GM21528 (cell line): Measurements from ENCODE around the gene FNBP1.
"Not testable (repeated sequence)": the region's sequence is repeated elsewhere in the genome, so short reads cannot be mapped to it uniquely, and the experiment has no call there.

Source experiments
- ATAC-seq: cut with Tn5 transposase; IDR thresholded peaks from one replicate; pipeline ENCODE4 v1.9.1; 2021; ENCODE audit warnings: mild to moderate bottlenecking, moderate library complexity; ENCODE audit not compliant: unreplicated experiment, low FRiP score

Gene FNBP1

GRCh38 chr9:130023994-130024596, 18.9 kb downstream of the FNBP1 start:
- ATAC-seq: no peak

GRCh38 chr9:130023144-130023787, 19.7 kb downstream of the FNBP1 start:
- no peak for ATAC-seq

- ATAC-seq: no peak
Observed at GRCh38 chr9:130022566-130023143, 20.3 kb downstream of the FNBP1 start.

GRCh38 chr9:130021842-130022241, 21.1 kb downstream of the FNBP1 start:
- not testable (repeated sequence) for ATAC-seq

- ATAC-seq: no peak
Observed at GRCh38 chr9:130021123-130021522, 21.9 kb downstream of the FNBP1 start.

DNA sequence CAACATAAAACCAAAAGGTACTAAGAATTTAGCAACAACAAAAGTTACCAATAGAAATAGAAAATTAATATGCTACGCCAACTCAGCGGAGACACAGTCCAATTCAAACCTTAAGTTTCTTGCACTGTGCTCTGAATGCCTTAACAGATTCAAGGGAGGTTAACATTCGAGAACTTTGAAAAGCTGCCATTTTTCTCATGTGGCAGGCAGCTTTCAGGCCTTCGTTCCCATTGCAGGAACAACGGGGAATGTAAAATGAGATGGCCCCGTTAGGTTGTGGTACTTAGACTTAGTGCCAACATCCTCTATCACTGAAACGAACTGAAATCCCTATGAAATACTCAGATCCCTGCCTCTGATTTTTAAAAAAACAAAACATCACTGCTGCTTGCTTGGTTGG, 22.4 kb downstream of the FNBP1 start:
- no peak for ATAC-seq

- no peak for ATAC-seq
Observed at GRCh38 chr9:130018265-130018664, 24.7 kb downstream of the FNBP1 start.

DNA sequence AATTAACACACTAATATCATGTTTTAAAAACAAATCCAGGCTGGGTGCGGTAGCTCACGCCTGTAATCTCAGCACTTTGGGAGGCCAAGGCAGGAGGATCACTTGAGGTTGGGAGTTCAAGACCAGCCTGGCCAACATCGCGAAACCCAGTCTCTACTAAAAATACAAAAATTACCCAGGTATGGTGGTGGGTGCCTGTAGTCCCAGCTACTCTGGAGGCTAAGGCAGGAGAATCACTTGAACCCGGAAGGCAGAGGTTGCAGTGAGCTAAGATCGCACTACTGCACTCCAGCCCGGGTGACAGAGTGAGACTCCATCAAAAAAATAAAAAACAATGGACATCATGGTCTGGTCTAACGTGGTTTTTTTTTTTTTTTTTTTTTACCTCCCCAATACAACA, 25.5 kb downstream of the FNBP1 start:
- not testable (repeated sequence) for ATAC-seq

GRCh38 chr9:130017076-130017475, 25.9 kb downstream of the FNBP1 start:
- ATAC-seq: no peak

GRCh38 chr9:130015353-130016019, 27.5 kb downstream of the FNBP1 start:
- ATAC-seq: no peak

DNA sequence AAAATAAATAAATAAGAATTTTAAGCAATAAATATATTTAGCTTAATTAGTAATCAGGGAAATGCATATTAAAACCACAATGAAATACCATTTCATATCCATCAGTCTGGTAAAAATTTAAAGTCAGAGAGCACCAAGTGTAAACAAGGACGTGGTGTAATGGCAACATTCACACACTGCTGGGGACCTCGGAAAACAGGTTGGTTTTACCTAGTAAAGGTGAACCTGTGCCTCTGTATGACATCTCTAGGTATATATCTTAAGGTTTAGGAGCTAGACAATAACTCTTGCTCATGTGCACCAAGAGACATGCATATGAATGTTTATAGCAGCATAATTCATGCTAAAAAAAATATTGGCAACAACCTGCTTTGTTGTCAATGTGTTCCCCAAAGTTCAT, 29.7 kb downstream of the FNBP1 start:
- ATAC-seq: no peak

GRCh38 chr9:130010151-130010988, 32.6 kb downstream of the FNBP1 start:
- ATAC-seq: no peak

- ATAC-seq: not testable (repeated sequence)
Observed at GRCh38 chr9:130009546-130009945, 33.4 kb downstream of the FNBP1 start.

DNA sequence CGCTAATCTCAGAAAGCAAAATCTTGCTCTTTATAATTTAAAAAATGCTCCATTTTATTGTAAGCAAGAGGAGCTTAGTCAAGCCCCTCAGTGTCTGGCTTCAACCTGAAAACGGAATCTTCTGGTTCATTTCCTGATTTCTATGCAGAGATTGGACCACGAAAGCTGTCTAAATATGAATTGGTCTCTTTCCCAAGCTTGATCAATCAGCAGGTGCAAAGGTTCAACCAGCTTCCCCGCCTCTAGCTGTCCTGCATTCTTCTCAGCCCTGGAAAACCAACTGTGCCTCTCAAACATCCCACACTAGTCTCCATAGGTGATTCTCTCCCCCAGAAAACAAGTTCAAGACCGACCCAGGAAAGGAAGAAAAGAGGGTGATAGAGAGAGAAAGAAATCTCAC, 34.5 kb downstream of the FNBP1 start:
- no peak for ATAC-seq

DNA sequence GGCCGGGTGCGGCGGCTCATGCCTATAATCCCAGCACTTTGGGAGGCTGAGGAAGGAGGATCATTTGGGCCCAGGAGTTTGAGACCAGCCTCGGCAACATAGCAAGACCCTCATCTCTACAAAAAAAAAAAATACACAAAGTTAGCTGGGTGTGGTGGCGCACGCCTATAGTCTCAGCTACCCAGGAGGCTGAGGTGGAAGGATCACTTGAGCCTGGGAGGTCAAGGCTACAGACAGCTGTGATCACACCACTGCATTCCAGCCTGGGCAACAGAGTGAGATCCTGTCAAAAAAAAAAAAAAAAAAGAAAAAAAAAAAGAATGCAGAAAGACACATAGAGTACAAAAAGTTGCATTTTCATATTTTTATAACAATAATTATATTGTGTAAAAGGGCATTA, 36.0 kb downstream of the FNBP1 start:
- ATAC-seq: not testable (repeated sequence)

DNA sequence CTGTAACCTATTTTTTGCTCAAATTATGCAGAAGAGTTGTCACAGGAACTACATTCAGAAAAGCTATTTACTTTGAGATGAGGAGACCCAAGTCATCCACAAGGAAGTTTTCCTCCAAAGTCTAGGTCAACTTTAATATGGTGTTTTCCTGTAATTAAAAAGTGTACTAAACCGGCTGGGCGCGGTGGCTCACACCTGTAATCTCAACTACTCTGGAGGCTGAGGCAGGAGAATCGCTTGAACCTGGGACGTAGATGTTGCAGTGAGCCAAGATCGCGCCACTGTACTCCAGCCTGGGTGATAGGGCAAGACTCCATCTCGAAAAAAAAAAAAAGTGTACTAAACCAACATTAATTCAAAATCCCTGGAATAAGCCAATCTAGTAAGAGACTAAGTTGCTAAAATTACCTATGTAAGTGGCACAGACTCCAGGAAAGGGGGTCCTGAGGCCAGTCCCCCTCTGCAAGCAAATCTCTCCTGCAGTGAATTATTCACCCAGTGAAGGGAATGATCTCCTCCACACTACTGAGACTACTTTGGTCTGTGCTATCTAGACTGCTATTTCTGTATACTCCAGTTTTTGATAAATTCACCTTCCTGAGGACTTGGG, 38.9 kb downstream of the FNBP1 start:
- no peak for ATAC-seq

GRCh38 chr9:130002320-130002719, 40.7 kb downstream of the FNBP1 start:
- no peak for ATAC-seq

DNA sequence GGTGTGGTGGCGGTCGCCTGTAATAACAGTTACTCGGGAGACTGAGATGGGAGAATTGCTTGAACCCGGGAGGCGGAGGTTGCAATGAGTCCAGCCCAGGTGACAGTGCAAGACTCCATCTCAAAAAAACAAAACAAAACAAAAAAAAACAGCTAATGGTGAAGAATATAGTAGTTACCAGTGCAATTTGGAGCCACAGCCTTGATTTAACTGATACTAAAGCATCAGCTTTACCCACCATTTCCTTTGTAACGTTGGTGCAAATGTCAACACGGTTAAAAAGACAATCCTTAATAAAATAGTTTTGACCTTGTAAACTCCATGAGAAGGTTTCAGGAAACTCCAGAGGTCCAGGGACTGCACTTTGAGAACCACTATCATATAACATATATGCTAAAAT, 41.8 kb downstream of the FNBP1 start:
- ATAC-seq: no peak

GRCh38 chr9:129999141-129999510, 43.9 kb downstream of the FNBP1 start:
- no peak for ATAC-seq

GRCh38 chr9:129998491-129999140, 44.4 kb downstream of the FNBP1 start:
- no peak for ATAC-seq
